GM23338 (cell line): ENCODE data around the gene SHISA7. TPM values are rescaled to one million over a fixed set of nuclear protein-coding genes. Genes with fewer than 3 reads are reported as not detected.

ENCODE experiments used
- ATAC-seq: fragments of 200-7000 bp; cut with Tn5 transposase; 3 replicates; pipeline ENCODE4 v1.9.1; 2020
- DNase-seq: peaks from one replicate; pipeline ENCODE4 v3.0.0-alpha.2; 2015; ENCODE audit warnings: low spot score
- H2AFZ ChIP-seq: fragments of 200-600 bp; sonication (generic); 2 replicates; pipeline ENCODE4 v1.8.0; 2016; ENCODE audit warnings: antibody characterized with exemption, mild to moderate bottlenecking, moderate library complexity
- H3F3A ChIP-seq: fragments of 200-600 bp; sonication (generic); replicated peaks from 2 replicates; pipeline ENCODE4 v1.8.0; 2017; ENCODE audit warnings: antibody characterized with exemption, mixed run types, low read depth
- H3K27ac ChIP-seq: fragments of 200-600 bp; sonication (generic); 2 replicates; pipeline ENCODE4 v1.6.1; 2016; ENCODE audit warnings: low read depth
- H3K27me3 ChIP-seq: fragments of 200-600 bp; sonication (generic); 2 replicates; pipeline ENCODE4 v1.8.0; 2016; ENCODE audit warnings: mild to moderate bottlenecking, mixed run types, moderate library complexity; ENCODE audit not compliant: insufficient read depth
- H3K36me3 ChIP-seq: fragments of 200-600 bp; sonication (generic); 2 replicates; pipeline ENCODE4 v1.8.0; 2016; ENCODE audit warnings: mild to moderate bottlenecking; ENCODE audit not compliant: insufficient read depth
- H3K4me1 ChIP-seq: fragments of 200-600 bp; sonication (generic); 2 replicates; pipeline ENCODE4 v1.8.0; 2016; ENCODE audit warnings: mild to moderate bottlenecking, moderate library complexity; ENCODE audit not compliant: insufficient read depth
- H3K4me2 ChIP-seq: fragments of 200-600 bp; sonication (generic); 2 replicates; pipeline ENCODE4 v1.7.1; 2017; ENCODE audit warnings: mixed run types
- H3K4me3 ChIP-seq: fragments of 200-600 bp; sonication (generic); 2 replicates; pipeline ENCODE4 v1.6.1; 2016; ENCODE audit warnings: mixed run types
- H3K79me2 ChIP-seq: fragments of 200-600 bp; sonication (generic); replicated peaks from 2 replicates; pipeline ENCODE4 v1.8.0; 2017; ENCODE audit warnings: mild to moderate bottlenecking; ENCODE audit not compliant: insufficient read depth
- H3K9me2 ChIP-seq: fragments of 200-600 bp; sonication (generic); 2 replicates; pipeline ENCODE4 v1.8.0; 2017; ENCODE audit not compliant: insufficient read depth
- H4K20me1 ChIP-seq: fragments of 200-600 bp; sonication (generic); replicated peaks from 2 replicates; pipeline ENCODE4 v1.8.0; 2017; ENCODE audit warnings: mild to moderate bottlenecking; ENCODE audit not compliant: insufficient read depth
- H3K27ac Mint-ChIP-seq: 2 replicates; pipeline ENCODE4 v1.8.0; 2020; ENCODE audit warnings: inconsistent platforms, mild to moderate bottlenecking, moderate library complexity, mixed read lengths
- H3K27me3 Mint-ChIP-seq: 3 replicates; pipeline ENCODE4 v1.8.0; 2022; ENCODE audit warnings: low read depth, mild to moderate bottlenecking, moderate library complexity, mixed read lengths, inconsistent platforms; ENCODE audit not compliant: insufficient read depth, poor library complexity
- H3K36me3 Mint-ChIP-seq: 3 replicates; pipeline ENCODE4 v1.8.0; 2021; ENCODE audit warnings: low read depth, mild to moderate bottlenecking, inconsistent platforms, moderate library complexity, mixed read lengths
- H3K4me1 Mint-ChIP-seq: 3 replicates; pipeline ENCODE4 v1.8.0; 2020; ENCODE audit warnings: mild to moderate bottlenecking, inconsistent platforms, mixed read lengths
- H3K4me3 Mint-ChIP-seq: 3 replicates; pipeline ENCODE4 v1.8.0; 2021; ENCODE audit warnings: moderate library complexity, mild to moderate bottlenecking, inconsistent platforms, mixed read lengths
- H3K9me3 Mint-ChIP-seq: 3 replicates; pipeline ENCODE4 v1.8.0; 2020; ENCODE audit warnings: moderate library complexity, mild to moderate bottlenecking, inconsistent platforms, mixed read lengths
- CREB1 ChIP-seq: fragments of 250-450 bp; sonication (Bioruptor Pico); IDR thresholded peaks from 2 replicates; pipeline ENCODE4 v1.5.0; 2020; ENCODE audit warnings: low read depth, mild to moderate bottlenecking, moderate library complexity
- CTCF ChIP-seq, 2 experiments: fragments of 200-600 bp in 1 of 2; sonication (generic) in 1 of 2; conservative IDR thresholded peaks; 2 replicates each; pipeline versions ENCODE4 v1.5.1 to v1.6.1; 2016 to 2017; ENCODE audit warnings: antibody characterized with exemption in 2 of 2, low read depth in 2 of 2, mild to moderate bottlenecking in 2 of 2, moderate library complexity in 1 of 2
- EZH2 ChIP-seq: fragments of 200-600 bp; sonication (generic); IDR thresholded peaks from one replicate; pipeline ENCODE4 v1.8.0; 2017; ENCODE audit warnings: antibody characterized with exemption, mild to moderate bottlenecking, low read depth; ENCODE audit not compliant: unreplicated experiment
- EZH2phosphoT487 ChIP-seq: fragments of 200-600 bp; sonication (generic); IDR thresholded peaks from one replicate; pipeline ENCODE4 v1.8.1; 2018; ENCODE audit warnings: antibody characterized with exemption; ENCODE audit not compliant: unreplicated experiment
- NANOG ChIP-seq: IDR thresholded peaks from 2 replicates; pipeline ENCODE4 v1.6.1; 2016; ENCODE audit warnings: antibody characterized with exemption, borderline replicate concordance
- STAT1 ChIP-seq: IDR thresholded peaks from one replicate; pipeline ENCODE4 v1.6.1; 2016; ENCODE audit warnings: antibody characterized with exemption; ENCODE audit not compliant: unreplicated experiment
- ZNF114 ChIP-seq: fragments of 250-450 bp; sonication (Bioruptor Pico); IDR thresholded peaks from 2 replicates; pipeline ENCODE4 v1.5.0; 2020; ENCODE audit warnings: mild to moderate bottlenecking, moderate library complexity
- polyA plus RNA-seq: library from polyadenylated mRNA; unstranded; fragments of >200 nt; fragmentation: Nextera tagmentation; extraction: Ambion mirVana; gene quantifications from 2 replicates; pipeline ENCODE4 v1.2.1, GENCODE V29; 2016
- total RNA-seq: library from RNA; depleted of rRNA; stranded (reverse); fragments of >200 nt; shearing (Covaris generic); gene quantifications from 2 replicates; pipeline ENCODE4 v1.2.3, GENCODE V29; 2014
- TF ChIP-seq, protein P1 (sequence below): IDR thresholded peaks from one replicate; pipeline ENCODE4 v1.6.1; 2018; ENCODE audit warnings: antibody characterized with exemption; ENCODE audit not compliant: unreplicated experiment

Gene SHISA7
- total and polyA plus RNA-seq, 2 experiments from 2014 or later = 0.32 to 1.4 TPM

- peaks cover 57% of the 10 kb centered on the region for H4K20me1 ChIP-seq
- ATAC-seq = no peak
Measured at GRCh38 chr19:55406091-55406825, 36.8 kb downstream of the SHISA7 start.

DNA sequence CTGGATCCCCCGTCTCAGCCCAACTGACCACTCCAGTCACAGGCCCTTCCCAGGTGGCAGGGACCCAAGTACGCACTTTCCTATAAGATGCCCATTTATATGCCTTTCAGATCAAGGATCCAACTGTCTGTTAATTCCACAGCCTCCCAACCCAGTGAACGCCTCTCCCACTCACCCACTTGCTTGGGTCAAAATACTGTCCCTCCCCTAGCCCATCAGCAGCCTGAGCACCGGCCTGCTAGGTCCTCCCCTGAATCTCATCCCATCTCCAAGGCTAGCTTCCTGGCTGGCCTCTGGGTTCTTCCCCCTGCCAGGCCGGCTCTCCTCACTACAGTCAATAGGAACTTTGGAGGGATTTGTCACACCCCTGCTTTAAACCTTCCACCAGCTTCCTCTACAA, 37.5 kb downstream of the SHISA7 start:
- Histone ChIP-seq H3F3A (peaks cover 55% of the 10 kb centered on the region), H3K79me2 (peaks cover 44% of the 10 kb centered on the region), H3K9me2 (peaks cover 8% of the 10 kb centered on the region), H3K27ac (peak overlapping the region; percentile 50; the same call in 1 of the 2 replicates), H2AFZ (no peak overlapping the region), H3K27me3 (no peaks in the 10 kb centered on the region), H3K4me1 (peaks cover 21% of the 10 kb centered on the region), H3K4me2 (peak overlapping the region; percentile 93), H3K36me3 (peaks cover 48% of the 10 kb centered on the region), H4K20me1 (peaks cover 57% of the 10 kb centered on the region), H3K4me3 (peak overlapping the region; percentile 94)
- TF ChIP-seq ZNF114 (CRISPR knock-in tag) = no peak
- DNase-seq (no peak), ATAC-seq (no peak)
- H3K4me1 Mint-ChIP-seq = peaks cover 31% of the 10 kb centered on the region
- 0 out of 2 replicates have a peak overlapping the region, but pooled peaks have one; percentile 56 for H3K27ac Mint-ChIP-seq
- H3K27me3 Mint-ChIP-seq = peaks cover 25% of the 10 kb centered on the region
- peak overlapping the region; percentile 91 for H3K4me3 Mint-ChIP-seq
- peaks cover 86% of the 10 kb centered on the region for H3K36me3 Mint-ChIP-seq
- H3K9me3 Mint-ChIP-seq = peaks cover 28% of the 10 kb centered on the region

More at GRCh38 chr19:55406091-55406825, 36.8 kb downstream of the SHISA7 start:
- Mint-ChIP-seq H3K36me3 (peaks cover 80% of the 10 kb centered on the region), H3K9me3 (peaks cover 29% of the 10 kb centered on the region), H3K27ac (peak overlapping the region; percentile 56), H3K4me3 (peak overlapping the region; percentile 91), H3K27me3 (peaks cover 25% of the 10 kb centered on the region), H3K4me1 (peaks cover 31% of the 10 kb centered on the region)
- Histone ChIP-seq H3K27me3 (no peaks in the 10 kb centered on the region), H3K79me2 (peaks cover 44% of the 10 kb centered on the region), H3K4me2 (peak overlapping the region; percentile 93), H3K36me3 (peaks cover 47% of the 10 kb centered on the region), H3K4me1 (peaks cover 21% of the 10 kb centered on the region), H3K9me2 (peaks cover 8% of the 10 kb centered on the region), H3F3A (peaks cover 51% of the 10 kb centered on the region), H3K4me3 (peak overlapping the region; percentile 94), H3K27ac (0 out of 2 replicates have a peak overlapping the region, but pooled peaks have one; percentile 50), H2AFZ (no peak overlapping the region)
- DNase-seq = no peak
- TF ChIP-seq ZNF114 (CRISPR knock-in tag) (no peak), EZH2 (no peak), CREB1 (no peak)

DNA sequence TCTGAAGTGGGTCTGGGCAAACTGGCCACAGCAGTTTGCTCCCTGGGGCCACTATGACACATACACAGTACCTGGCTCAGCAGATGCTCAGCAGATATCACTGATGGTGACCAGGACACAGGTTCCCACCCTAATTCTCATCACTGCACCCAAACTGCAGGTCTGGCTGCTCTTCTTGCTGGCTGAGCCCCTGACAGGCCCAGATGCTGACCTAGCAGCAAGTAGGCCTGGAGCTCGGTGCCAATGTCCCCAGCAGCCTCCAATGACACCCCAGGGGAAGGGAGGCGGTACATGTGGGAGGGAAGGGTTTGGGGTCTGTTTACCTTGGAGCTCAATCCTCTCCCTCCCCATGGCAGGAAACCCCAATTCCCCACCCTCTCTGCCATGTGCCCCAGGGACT, 40.6 kb downstream of the SHISA7 start:
- ATAC-seq = no peak
- no peak overlapping the region for H3K27ac ChIP-seq
- H3F3A ChIP-seq = peaks cover 68% of the 10 kb centered on the region
- no peaks in the 10 kb centered on the region for H3K27me3 ChIP-seq
- peaks cover 15% of the 10 kb centered on the region for H3K27me3 Mint-ChIP-seq
- no peaks in the 10 kb centered on the region for H3K9me2 ChIP-seq
- DNase-seq = no peak
- no peak overlapping the region for H3K4me3 Mint-ChIP-seq
- H3K9me3 Mint-ChIP-seq = peaks cover under 1% of the 10 kb centered on the region
- peaks cover 29% of the 10 kb centered on the region for H3K4me1 Mint-ChIP-seq
- H2AFZ ChIP-seq = no peak overlapping the region
- no peak overlapping the region for H3K4me3 ChIP-seq
- H3K4me1 ChIP-seq = peaks cover 21% of the 10 kb centered on the region
- H3K27ac Mint-ChIP-seq = no peak overlapping the region
- peaks cover 60% of the 10 kb centered on the region for H4K20me1 ChIP-seq
- H3K4me2 ChIP-seq = no peak overlapping the region
- H3K36me3 ChIP-seq = peaks cover 51% of the 10 kb centered on the region
- peaks cover 65% of the 10 kb centered on the region for H3K36me3 Mint-ChIP-seq
- H3K79me2 ChIP-seq = peaks cover 44% of the 10 kb centered on the region
- no peak for TF ChIP-seq CTCF (conservative IDR thresholded peaks at IDR 0.05; ENCODE audit: low read depth in 2 of 2)
- no peak for TF ChIP-seq STAT1
- no peak for TF ChIP-seq EZH2phosphoT487
- TF ChIP-seq, protein P1, sequence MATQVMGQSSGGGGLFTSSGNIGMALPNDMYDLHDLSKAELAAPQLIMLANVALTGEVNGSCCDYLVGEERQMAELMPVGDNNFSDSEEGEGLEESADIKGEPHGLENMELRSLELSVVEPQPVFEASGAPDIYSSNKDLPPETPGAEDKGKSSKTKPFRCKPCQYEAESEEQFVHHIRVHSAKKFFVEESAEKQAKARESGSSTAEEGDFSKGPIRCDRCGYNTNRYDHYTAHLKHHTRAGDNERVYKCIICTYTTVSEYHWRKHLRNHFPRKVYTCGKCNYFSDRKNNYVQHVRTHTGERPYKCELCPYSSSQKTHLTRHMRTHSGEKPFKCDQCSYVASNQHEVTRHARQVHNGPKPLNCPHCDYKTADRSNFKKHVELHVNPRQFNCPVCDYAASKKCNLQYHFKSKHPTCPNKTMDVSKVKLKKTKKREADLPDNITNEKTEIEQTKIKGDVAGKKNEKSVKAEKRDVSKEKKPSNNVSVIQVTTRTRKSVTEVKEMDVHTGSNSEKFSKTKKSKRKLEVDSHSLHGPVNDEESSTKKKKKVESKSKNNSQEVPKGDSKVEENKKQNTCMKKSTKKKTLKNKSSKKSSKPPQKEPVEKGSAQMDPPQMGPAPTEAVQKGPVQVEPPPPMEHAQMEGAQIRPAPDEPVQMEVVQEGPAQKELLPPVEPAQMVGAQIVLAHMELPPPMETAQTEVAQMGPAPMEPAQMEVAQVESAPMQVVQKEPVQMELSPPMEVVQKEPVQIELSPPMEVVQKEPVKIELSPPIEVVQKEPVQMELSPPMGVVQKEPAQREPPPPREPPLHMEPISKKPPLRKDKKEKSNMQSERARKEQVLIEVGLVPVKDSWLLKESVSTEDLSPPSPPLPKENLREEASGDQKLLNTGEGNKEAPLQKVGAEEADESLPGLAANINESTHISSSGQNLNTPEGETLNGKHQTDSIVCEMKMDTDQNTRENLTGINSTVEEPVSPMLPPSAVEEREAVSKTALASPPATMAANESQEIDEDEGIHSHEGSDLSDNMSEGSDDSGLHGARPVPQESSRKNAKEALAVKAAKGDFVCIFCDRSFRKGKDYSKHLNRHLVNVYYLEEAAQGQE = no peak
- no peak for TF ChIP-seq NANOG
- TF ChIP-seq CREB1 = no peak
